Dermis blood vessel endothelial cell (primary cell): Measurements from ENCODE around the gene NAALADL2. TPM values are rescaled to one million over a fixed set of nuclear protein-coding genes. Genes with fewer than 3 reads are reported as not detected.
"Not testable (repeated sequence)": the region's sequence is repeated elsewhere in the genome, so short reads cannot be mapped to it uniquely, and the experiment has no call there.

ENCODE experiments used
- DNase-seq: peaks from one replicate; pipeline ENCODE4 v3.0.0; 2010
- total RNA-seq: library from RNA; depleted of rRNA; stranded (reverse); fragments of >200 nt; gene quantifications from 2 replicates; pipeline ENCODE4 v1.2.3, GENCODE V29; 2014

NAALADL2 gene
- total RNA-seq, 1 donor from 2014 or later = 1.4 TPM

DNA sequence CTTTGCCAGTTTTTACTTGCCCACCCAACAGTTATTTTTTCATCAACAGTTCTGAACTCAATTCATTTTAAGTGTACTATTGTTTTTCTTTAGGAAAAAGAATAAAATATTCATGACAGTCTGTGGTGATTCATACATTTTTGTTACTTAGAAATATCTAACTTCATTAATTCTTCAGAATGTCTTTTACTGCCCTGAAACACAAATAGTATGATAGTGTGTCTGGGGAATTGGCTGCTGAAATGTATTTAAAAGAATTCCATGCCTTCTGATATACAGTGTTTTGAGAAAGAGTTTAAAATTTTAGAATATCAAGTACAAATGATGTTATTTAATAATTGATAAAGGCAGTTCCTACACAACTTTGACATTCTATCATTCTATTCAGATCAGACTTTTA lies 854.1 kb downstream of the NAALADL2 start:
- no peak for DNase-seq

DNA sequence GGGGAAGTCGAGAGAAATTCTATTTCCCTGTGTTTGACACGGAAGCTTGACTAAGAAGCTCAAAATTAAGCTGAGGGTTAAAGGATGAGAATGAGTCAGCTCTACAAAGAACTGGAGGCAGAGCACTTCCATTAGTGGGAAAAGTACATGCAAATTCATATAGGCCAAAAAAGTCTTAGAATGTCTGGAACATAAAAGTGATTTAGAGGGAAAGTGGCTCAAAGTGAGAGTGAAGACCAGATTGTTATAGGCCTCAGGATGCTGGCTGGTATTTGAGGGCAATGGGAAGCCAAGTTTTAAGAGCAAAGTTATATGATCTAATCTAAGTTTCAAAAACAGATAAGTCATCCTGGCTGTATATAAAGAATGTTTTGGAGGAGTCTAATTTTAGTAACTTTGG lies 857.3 kb downstream of the NAALADL2 start:
- DNase-seq = no peak

DNA sequence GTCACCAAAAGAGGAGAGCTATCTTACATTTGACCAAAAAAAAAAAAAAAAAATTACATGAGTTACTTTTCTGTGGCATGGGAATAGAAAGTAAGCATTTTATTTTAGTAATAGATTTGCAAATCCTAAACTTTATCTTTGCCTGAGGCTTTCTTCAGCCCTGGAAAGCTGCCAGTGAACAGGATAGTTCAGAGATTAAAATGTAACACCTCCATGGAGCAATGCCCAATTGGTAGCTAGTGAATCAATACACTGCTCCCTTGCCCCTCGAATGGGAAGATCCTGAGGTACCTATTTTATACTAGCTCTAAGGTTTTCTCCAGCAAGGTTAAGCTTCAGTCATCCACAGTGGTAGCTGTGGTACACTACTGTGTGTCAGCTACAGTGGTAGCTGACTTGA lies 867.1 kb downstream of the NAALADL2 start:
- DNase-seq = no peak

DNA sequence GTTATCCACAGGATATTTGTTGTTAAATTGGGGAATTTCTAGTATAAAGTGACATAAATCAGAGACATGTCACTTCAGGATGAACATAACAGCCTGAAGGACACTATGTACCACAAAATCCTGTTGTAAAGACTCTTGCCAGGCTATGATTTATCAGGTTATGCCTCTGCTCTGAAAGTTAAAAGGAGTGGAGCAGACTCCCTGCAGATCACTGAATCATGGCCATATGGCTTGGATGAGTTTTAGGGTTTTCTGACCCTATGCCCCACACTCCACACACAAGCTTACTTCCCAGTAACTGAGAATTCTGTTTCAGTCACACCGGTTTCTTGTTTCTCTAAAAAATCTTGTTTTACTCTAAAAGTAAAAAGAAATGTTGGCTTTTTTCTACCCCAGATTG lies 869.4 kb downstream of the NAALADL2 start:
- no peak for DNase-seq

DNA sequence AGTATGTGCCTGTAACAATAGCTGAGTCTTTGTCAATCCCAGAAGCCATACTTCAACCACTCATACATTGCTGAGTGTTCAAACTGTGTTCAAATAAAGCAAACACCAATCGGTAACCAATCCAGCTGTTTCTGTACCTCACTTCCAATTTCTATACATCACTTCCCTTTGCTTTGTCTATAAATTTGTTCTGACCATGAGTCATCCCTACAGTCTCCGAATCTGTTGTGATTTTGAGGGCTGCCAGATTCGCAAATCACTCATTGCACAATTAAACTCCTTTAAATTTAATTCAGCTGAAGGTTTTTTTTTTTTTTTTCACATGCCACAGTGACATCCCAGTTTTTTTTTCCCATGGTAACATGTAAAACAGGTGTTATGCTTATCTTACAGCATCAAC lies 870.3 kb downstream of the NAALADL2 start:
- DNase-seq = no peak

DNA sequence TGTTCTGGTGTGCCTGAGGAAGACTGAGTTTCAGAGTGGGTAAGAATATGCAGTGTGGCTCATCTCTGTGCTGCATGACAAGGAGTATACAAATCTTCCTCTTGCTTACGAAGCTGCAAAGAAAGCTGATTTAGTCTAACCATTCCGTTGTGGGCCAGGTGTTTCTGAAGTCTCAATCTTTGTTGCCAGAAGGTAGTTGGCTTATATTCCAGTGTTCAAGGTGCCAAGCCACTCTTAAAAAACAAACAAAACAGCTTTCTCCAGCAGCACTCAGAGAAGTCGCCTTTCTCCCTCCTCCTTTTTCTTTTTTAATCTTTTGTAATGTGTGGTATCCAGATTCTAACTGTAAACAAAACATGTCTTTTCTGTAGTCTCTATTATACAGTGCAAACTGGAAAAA lies 872.4 kb downstream of the NAALADL2 start:
- no peak for DNase-seq

DNA sequence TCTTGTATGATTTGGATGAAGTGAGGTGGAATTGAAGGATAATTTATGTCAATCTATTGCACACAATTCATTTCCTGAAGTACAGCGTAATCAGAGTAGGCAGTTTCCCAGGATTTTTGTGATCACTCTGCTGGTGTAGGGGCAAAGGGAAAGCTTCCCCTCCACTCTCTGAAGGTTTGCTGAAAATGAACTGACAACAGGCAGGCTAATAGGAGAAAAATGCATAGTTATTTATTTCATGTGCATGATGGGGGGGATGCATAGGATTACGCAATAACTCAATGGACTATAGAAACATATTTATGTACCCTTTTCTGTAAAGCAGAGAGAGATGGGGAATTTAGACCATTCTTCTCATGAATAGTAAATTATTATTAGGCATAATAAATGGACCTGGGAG lies 872.9 kb downstream of the NAALADL2 start:
- no peak for DNase-seq

DNA sequence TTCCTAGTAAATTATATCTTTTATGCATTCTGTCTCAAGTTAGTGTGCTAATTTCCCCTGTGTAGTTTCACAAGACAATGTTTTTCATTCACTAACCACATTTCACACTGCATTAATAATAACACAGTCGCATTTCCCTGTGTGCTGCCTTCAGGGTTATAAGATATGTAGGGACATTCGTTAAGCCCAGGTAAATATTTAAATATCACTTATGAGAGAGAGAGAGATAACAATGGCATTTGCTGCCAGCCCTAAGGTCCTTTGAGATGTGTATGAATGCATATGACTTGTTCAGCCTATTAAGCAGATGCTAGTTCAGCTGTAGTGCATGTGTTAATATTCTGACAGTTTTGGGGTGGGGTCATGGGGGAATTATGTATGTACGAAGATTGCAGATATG lies 876.7 kb downstream of the NAALADL2 start:
- no peak for DNase-seq

DNA sequence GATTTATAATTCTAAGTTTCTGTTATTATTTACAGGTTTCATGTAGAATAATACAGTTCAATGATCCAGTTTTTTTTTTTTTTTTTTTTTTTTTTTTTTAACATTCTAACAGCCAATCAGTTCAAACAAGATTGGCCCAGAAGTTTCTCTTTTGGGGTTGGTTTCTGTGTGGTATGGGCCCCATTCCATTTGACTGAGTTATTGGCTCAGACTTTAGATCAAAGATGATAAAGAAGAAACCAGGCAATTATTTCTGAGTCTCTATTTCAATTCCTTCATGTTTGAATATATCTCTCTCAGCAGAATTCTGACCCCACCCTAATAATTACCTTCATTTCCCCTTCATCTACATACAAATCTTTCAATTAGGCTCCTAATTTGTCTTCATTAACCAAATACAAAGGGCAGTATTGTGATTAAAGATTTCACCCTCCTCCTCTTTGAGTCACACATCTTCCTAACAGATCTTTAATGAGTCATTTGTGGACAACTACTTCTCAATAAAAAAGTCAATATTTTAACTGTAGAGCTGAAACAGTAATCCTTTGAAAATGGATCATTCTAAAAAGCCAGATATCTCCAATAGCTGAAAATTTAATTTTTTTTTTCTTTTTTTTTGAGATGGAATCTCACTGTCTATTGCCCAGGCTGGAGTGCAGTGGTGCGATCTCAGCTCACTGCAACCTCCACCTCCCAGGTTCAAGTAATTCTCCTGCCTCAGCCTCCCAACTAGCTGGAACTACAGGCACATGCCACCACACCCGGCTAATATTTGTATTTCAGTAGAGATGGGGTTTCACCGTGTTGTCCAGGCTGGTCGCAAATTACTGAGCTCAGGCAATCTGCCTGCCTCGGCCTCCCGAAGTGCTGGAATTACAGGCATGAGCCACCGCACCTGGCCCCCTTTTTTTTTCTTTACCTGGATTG lies 878.8 kb downstream of the NAALADL2 start:
- DNase-seq = no peak

DNA sequence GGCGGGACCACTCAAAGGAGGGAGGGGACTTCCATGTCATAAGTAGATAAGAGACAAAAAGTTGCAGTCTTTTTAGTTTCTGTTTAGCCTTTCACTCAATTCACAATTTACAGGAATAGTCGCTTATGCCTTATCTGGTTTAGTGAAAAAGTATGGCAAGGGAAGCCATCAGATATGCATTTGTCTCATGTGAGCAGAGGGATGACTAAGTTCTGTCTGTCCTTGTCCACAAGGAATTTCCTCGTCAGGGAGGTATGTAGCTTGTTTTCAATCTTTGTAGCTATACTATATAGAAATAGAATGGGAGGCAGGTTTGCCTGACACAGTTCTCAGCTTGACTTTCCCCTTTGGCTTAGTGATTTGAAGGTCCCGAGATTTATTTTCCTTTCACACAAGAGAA lies 882.8 kb downstream of the NAALADL2 start:
- DNase-seq = no peak

DNA sequence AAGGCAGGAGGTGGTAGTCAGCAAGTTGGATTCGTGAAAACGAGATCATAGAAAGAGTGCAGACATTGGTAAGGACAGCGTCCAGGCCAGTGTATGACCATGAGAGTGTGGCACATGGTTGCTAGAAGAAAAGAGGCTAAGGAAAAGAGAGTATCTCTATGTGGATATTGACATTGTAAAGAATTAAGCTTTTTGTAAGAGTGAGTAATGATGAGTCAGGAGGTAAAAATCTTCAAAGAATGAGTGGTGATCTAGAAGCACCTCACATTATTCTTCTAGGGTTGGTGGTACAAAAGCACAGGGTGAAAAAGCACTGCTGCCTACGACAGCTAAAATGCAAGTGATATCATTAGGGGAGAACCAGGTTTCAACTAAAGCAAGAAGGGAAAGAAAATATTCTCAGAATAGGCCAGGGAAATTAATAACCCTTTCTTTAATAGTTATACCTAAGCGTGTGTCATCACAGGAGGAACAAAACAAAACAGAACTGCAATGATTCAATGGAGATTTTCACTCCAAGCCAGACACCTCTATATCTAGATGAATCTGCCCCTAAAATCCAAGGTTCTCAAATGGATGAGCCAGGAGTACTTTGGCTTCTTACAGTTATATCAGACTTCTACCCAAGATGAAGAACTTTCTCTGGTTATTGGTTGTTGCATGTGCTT lies 884.7 kb downstream of the NAALADL2 start:
- DNase-seq = no peak

DNA sequence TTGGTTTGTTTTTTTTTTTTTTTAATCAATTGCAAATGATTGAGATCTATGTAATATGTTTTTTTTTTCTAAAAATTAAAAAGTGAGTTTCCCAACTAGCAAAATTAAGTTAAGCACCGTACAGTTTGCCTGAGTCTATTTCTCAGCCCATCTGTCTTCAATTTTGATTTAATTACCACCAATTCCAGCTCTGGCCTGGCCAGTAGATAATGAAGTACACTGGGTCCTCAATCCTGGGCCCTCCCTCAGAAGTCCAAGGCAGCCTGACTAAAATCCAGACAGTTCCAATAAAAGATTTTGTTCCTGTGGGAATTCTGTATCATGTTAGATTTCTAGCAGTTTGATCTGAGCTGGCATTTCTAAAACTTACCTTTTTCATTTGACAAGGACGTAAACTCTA lies 887.2 kb downstream of the NAALADL2 start:
- DNase-seq = no peak

DNA sequence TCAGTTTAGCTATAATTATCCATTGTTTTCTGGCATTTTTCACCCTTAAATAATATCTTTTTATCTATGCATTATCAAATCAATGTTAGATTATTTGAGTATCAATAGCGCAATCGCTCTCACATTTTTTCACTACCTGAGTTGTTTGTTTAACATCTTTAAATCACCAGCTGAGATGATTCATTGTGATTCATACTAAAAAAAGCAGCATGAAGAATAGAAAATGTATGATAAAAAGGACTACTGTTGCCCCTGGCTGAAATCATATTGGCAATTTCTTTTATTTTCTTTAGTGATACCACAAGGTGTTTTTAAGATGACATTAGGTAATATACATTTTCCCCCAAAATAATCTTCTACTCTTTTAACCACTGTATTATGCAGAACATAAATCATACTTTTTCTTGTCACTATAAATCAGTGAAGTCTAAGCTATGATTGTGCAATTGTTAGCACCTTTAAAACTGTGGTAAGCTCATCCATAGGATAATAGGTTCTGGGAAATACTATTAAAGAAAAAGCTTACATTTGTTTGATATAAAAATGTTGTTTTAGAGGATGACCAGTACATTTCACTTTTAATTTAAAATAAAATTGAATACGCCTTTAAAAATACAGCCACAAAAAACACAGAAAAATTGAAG lies 889.1 kb downstream of the NAALADL2 start:
- DNase-seq = no peak

DNA sequence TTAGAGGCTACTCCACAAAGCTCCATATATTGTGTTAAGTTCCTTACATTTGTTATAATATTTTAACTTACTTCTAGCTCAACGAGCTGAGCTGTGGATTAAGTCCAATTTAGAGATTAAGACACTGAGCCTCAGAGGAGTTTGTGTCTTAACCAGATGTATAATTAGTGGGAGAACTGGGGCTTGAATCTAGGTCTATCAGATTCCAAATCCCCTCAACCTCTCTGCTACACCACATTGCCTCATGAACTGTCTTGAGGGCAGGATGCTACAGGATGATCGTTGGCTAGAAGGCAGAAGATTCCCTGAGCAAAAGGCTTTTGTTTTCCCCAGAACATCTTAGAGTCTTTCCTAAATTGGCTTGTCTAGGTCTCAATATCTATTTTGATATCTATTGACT lies 890.8 kb downstream of the NAALADL2 start:
- no peak for DNase-seq

DNA sequence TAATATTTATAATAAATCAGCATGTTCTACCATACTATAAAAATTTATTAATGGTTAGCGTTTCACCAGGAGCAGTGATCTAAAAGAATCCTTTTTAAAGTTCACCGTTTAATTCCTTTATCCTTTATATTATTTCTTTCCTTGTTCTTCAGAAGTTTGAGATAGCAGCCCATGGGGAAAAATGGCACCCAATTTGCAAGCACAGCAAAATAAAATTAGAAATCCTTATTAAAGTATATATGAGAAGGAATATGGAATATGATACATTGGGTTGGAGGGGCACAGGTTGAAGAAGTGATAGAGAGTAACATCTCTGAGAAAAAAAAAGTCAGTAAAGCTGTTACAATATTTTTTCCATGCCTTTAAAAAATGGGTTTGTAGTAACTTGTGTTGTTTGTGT lies 892.0 kb downstream of the NAALADL2 start:
- no peak for DNase-seq

DNA sequence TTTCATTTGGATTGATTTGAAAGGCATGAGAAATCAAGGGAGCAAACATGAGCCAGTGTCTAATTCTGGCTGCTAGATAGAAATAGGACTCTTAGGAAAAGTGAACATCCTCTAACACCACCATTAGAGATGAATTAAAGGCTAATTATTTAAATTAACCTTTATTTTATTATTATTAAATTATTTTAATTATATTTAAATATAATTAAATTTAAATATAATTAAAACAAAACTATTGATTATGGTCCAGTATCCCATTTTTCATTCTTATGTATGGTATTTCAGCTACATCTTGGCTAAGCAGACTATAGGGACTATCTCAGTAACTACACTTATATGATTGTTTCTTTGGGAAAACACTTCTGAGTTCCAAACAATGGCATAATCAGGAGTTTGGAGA lies 904.8 kb downstream of the NAALADL2 start:
- DNase-seq = no peak

DNA sequence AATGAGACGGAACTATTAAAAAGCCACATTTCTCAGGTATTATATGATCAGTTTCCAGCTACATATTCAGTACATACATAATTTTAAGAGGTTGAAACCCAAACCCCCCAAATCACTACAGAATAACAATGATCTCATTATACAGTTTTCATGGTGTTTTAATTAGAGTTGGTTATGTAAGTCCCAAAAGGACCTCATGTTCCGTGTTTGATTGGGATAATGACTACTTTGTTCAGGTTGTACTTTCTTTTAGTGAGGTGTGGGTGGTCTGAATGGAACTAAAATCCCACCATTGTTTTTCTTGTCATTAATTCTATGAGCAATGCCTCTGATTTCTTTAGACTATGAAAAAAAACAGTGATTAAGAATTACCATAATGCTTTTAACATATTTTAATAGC lies 905.6 kb downstream of the NAALADL2 start:
- DNase-seq = no peak

DNA sequence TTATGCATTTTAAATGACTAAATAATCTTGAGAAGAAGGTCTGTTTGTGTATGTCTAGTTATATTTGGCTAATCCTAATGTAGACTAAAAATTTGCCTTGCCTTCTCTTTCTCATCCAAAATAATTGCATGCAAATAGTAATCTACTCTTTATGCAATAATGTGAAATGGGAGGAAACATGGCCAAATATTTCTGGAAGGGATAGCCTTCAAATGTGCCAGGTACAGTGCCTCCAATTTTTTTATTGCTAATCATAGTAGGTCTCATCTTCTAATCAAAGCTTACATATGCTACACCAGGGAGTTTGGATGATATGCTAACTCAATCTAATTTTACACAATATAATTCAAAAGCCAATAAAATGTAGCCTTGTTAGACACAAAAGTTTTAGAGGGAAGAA lies 911.3 kb downstream of the NAALADL2 start:
- no peak for DNase-seq

DNA sequence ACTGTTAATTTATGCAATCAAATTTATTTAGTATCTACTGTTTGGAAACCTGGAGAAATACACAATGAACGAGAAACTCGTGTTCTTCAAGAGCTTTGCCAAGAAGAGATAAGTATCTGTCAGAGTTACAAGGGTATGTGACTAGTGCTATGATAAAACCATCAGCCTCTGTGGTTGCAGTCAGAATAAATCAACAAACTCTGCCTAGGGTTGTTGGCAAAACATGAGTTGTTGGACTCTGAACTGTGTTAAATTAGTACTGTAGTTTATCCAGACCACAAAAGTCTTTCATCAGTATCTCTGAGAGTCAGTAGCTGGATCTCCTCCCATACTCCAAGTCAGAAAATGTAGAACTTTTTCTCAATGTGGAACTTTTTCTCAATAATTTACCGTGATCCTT lies 918.4 kb downstream of the NAALADL2 start:
- DNase-seq = no peak

DNA sequence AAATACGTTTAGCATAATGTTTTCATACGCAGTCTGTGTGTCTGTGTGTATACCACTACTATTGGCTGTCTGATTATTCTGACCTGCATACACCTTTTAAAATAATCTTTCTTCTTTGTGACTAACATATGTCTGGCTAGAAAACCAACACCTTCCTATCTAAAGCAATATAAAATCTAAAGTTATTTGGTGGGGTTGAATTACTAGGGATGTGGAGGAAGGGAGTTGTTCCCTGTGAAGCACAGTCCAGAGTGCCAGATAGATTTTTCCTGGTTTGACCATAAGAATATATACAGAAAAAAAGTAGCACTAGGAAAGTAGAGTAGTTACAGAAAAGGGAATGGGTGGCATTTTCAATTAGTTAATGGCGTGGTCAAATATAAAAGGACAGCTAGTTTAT lies 918.8 kb downstream of the NAALADL2 start:
- no peak for DNase-seq

DNA sequence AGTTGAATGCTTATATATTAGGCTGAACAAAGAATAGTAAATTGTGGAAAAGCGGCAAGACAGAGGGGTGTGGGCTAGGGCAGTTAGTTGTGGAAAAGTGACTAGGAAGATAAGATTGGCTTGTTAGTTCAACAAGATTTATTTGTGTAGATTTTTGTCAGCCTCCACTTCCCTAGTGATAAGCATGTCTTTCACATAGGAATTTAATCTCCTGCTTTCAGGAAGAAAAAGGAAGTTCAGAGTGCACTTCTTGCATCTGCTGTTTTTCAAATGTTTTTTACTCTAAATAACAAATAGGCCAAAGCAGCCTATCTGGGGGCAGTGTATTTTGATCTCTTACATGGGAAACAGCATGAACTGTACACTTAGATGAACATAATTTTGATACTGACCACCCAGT lies 919.9 kb downstream of the NAALADL2 start:
- DNase-seq = no peak

DNA sequence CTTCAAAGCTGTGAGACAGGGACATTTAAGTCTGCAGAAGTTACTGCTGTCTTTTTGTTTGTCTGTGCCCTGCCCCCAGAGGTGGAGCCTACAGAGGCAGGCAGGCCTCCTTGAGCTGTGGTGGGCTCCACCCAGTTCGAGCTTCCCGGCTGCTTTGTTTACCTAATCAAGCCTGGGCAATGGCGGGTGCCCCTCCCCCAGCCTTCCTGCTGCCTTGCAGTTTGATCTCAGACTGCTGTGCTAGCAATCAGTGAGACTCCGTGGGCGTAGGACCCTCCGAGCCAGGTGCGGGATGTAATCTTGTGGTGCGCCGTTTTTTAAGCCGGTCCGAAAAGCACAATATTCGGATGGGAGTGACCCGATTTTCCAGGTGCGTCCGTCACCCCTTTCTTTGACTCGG lies 928.0 kb downstream of the NAALADL2 start:
- DNase-seq = not testable (repeated sequence)

DNA sequence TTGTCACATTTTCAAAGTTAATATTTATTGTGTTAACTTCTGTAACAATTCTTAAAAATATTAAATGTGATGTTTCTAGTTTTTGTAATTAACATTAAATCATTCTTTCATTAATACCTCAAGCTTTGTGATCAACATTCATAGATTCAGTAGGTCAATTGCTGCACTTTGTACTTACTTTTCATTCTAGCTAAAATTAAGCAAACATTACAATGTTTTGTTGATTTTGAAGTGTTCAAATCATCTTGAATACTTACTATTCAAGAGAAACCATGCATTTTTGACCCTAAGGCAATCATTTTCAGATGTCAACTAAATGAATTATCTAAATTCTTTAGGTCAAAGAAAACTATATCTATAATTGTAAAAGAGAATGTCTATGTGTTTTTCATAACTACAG lies 933.1 kb downstream of the NAALADL2 start:
- no peak for DNase-seq

DNA sequence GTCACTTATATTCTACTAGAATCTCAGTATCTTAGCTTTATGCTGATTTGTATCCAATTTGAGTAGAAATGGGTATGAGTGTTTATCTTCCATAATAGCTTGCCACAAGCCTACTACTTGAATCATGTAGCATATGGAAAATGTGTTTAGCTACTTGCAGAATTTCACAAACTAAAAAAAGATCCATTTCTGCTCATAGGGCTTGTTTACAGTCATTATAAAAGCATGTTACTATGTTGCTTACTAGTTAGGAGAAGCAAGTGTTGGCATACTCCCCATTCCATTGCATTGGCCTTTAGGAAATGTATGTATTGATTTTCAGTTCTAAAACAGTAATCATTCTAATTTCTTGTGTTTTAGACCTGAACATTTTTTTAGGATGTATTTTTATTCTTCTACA lies 939.2 kb downstream of the NAALADL2 start:
- DNase-seq = no peak
